Smooth muscle cell (in vitro differentiated cells): Measurements from ENCODE around the gene C2orf92. TPM values are rescaled to one million over a fixed set of nuclear protein-coding genes. Genes with fewer than 3 reads are reported as not detected.
A peak's percentile ranks its signal among the peaks of the same experiment; 100 is the strongest.

ENCODE experiments used
- DNase-seq: peaks from one replicate; lab custom pipeline; 2025; ENCODE audit not compliant: unreplicated experiment; lab: John Stamatoyannopoulos, UW
- H2AFZ ChIP-seq: fragments of 200-600 bp; sonication (generic); 2 replicates; pipeline ENCODE4 v1.6.0; 2016; ENCODE audit warnings: antibody characterized with exemption, low read depth, mild to moderate bottlenecking
- H3F3A ChIP-seq: fragments of 200-600 bp; sonication (generic); 2 replicates; pipeline ENCODE4 v1.6.0; 2017; ENCODE audit warnings: antibody characterized with exemption, low read depth
- H3K27ac ChIP-seq: fragments of 200-600 bp; sonication (generic); 2 replicates; pipeline ENCODE4 v1.5.1; 2016; ENCODE audit warnings: low read depth, mild to moderate bottlenecking
- H3K27me3 ChIP-seq: fragments of 200-600 bp; sonication (generic); 2 replicates; pipeline ENCODE4 v1.6.1; 2016; ENCODE audit warnings: low read depth, mild to moderate bottlenecking
- H3K36me3 ChIP-seq: fragments of 200-600 bp; sonication (generic); 2 replicates; pipeline ENCODE4 v1.5.1; 2016; ENCODE audit warnings: low read depth
- H3K4me1 ChIP-seq: fragments of 200-600 bp; sonication (generic); 2 replicates; pipeline ENCODE4 v1.5.1; 2016; ENCODE audit warnings: low read depth
- H3K4me2 ChIP-seq: fragments of 200-600 bp; sonication (generic); 2 replicates; pipeline ENCODE4 v1.6.0; 2016; ENCODE audit warnings: mild to moderate bottlenecking
- H3K4me3 ChIP-seq: fragments of 200-600 bp; sonication (generic); 2 replicates; pipeline ENCODE4 v1.5.1; 2016; ENCODE audit warnings: mild to moderate bottlenecking
- H3K79me2 ChIP-seq: fragments of 200-600 bp; sonication (generic); 2 replicates; pipeline ENCODE4 v1.6.0; 2016; ENCODE audit warnings: low read depth, mild to moderate bottlenecking
- H3K9ac ChIP-seq: fragments of 200-600 bp; sonication (generic); 2 replicates; pipeline ENCODE4 v1.6.0; 2016; ENCODE audit warnings: low read depth
- H3K9me3 ChIP-seq: fragments of 200-600 bp; sonication (generic); replicated peaks from 2 replicates; pipeline ENCODE4 v1.5.1; 2016; ENCODE audit warnings: low read depth
- H4K20me1 ChIP-seq: fragments of 200-600 bp; sonication (generic); 2 replicates; pipeline ENCODE4 v1.6.0; 2016; ENCODE audit warnings: low read depth
- WGBS: methylation state at CpG from one replicate; pipeline ENCODE4 v1.1.7; 2016; ENCODE audit warnings: low lambda C conversion rate; 5-methylcytosine and 5-hydroxymethylcytosine counted together
- polyA plus RNA-seq: library from polyadenylated mRNA; unstranded; fragments of >200 nt; fragmentation: Nextera tagmentation; extraction: Ambion mirVana; gene quantifications from 2 replicates; pipeline ENCODE4 v1.2.1, GENCODE V29; 2016
- total RNA-seq: library from RNA; depleted of rRNA; stranded (reverse); fragments of >200 nt; gene quantifications from 2 replicates; pipeline ENCODE4 v1.2.3, GENCODE V29; 2014
- TF ChIP-seq, protein P1 (sequence below): fragments of 200-600 bp; sonication (generic); IDR thresholded peaks from 2 replicates; pipeline ENCODE4 v1.5.1; 2017; ENCODE audit warnings: borderline replicate concordance, mild to moderate bottlenecking, antibody characterized with exemption; ENCODE audit not compliant: insufficient read depth, poor library complexity, severe bottlenecking

C2orf92 gene
- total and polyA plus RNA-seq, 2 experiments from 2014 or later: 1.0 to 7.2 TPM

DNA sequence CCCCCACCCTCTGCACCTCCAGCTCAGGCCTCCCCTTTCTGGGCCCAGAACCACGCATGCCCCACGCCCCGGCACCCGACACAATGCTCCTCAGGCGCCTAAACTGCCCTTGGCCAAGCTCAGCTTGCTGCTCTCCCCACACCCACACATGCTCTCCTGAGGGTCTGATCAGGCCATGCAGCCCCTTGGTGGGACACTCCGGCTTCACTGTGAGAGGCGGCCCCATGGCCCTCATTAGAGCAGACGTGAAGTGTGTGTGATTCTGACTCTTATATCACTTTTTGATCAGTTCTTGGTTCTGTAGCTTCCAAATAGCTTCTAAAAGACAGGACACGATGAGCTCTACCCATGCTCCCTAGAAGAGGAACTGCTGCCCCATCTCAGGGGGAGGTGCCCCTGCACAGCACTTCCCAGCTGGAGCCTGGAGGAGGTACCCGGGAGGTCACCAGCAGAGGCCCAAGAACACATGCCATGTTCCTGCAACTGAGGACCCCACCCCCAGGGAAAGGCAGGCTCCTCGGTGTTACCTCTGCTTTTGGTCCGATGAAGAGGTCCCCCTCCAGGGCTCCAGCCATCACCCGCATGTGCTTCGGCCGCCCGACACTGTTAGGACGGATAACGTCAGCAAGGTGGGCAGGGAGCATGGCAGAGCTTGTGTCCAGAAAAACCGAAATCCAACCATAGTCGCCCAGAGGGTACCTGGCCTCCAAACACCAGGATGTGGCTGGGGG is 9.3 kb upstream of the C2orf92 start:
- WGBS: 98% methylated on average over 20 of the region's 20 CpGs
- H3K9me3 ChIP-seq: no peaks in the 10 kb centered on the region
- DNase-seq: no peak
- peaks cover 7% of the 10 kb centered on the region for H3K4me1 ChIP-seq
- no peaks in the 10 kb centered on the region for H3K36me3 ChIP-seq
- no peak overlapping the region for H3K4me3 ChIP-seq
- peak overlapping the region; percentile 94 for H3K27ac ChIP-seq
- no peak overlapping the region for H2AFZ ChIP-seq
- TF ChIP-seq, protein P1, sequence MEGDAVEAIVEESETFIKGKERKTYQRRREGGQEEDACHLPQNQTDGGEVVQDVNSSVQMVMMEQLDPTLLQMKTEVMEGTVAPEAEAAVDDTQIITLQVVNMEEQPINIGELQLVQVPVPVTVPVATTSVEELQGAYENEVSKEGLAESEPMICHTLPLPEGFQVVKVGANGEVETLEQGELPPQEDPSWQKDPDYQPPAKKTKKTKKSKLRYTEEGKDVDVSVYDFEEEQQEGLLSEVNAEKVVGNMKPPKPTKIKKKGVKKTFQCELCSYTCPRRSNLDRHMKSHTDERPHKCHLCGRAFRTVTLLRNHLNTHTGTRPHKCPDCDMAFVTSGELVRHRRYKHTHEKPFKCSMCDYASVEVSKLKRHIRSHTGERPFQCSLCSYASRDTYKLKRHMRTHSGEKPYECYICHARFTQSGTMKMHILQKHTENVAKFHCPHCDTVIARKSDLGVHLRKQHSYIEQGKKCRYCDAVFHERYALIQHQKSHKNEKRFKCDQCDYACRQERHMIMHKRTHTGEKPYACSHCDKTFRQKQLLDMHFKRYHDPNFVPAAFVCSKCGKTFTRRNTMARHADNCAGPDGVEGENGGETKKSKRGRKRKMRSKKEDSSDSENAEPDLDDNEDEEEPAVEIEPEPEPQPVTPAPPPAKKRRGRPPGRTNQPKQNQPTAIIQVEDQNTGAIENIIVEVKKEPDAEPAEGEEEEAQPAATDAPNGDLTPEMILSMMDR: no peak
- peaks cover 12% of the 10 kb centered on the region for H3F3A ChIP-seq
- no peaks in the 10 kb centered on the region for H3K27me3 ChIP-seq
- H4K20me1 ChIP-seq: peaks cover 21% of the 10 kb centered on the region
- H3K9ac ChIP-seq: no peak overlapping the region
- H3K4me2 ChIP-seq: peak overlapping the region; percentile 82
- H3K79me2 ChIP-seq: peaks cover 20% of the 10 kb centered on the region

DNA sequence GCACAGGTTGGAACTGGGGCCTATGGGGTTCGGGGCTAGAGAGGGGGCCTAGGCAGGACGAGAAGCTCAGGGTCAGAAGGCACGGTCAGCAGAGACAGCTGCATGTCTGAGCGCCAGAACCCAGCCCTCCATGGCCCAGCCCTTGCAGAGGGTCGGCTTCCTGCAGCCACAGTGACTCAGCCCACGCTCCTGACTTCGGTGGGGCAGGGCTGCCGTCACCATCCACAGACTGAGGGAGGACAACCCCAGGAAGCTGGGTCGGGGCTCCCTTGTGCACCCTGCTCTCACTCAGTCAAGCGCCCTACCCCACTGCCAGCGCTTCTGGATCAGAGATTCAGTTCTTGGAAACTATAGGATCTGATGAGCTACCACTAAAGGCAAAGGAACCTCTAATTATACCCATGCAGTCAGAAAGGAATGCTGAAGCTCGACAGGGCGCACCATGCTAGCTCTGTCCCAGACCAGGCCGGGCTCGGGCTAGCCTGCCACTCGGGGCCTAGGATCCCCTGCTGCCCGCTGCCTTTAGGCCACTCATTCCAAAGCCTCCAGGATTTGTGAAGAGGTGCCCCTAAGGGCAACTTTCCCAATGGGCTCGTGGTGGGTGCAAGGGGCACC is 8.6 kb upstream of the C2orf92 start:
- WGBS: 67% methylated on average over 17 of the region's 18 CpGs
- H3K4me1 ChIP-seq: peaks cover 7% of the 10 kb centered on the region
- H3K27ac ChIP-seq: peak overlapping the region; percentile 94
- no peaks in the 10 kb centered on the region for H3K9me3 ChIP-seq
- peaks cover 20% of the 10 kb centered on the region for H3K79me2 ChIP-seq
- no peaks in the 10 kb centered on the region for H3K27me3 ChIP-seq
- H4K20me1 ChIP-seq: peaks cover 21% of the 10 kb centered on the region
- H2AFZ ChIP-seq: no peak overlapping the region
- H3K4me2 ChIP-seq: peak overlapping the region; percentile 82
- TF ChIP-seq, protein P1: no peak
- H3K9ac ChIP-seq: no peak overlapping the region
- H3K36me3 ChIP-seq: no peaks in the 10 kb centered on the region
- peaks cover 12% of the 10 kb centered on the region for H3F3A ChIP-seq
- no peak for DNase-seq
- no peak overlapping the region for H3K4me3 ChIP-seq

DNA sequence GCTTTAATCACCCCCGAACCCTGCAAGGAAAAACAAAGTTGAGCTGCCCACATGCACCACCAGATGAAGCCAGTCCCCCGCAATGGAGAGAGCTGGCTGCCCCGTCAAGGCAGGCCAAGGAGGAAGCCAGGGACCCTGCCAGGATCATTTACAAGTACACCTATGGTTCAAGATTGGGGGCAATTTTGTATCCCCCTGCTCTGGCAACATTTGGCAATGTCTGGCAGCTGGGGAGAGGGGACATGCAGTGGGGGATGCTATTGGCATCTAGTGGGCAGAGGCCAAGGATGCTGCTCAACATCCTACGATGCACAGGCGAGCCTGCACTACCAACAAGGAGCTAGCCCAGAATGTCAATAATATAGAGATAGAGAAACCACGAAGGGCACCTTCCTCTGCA is 7.6 kb upstream of the C2orf92 start:
- Histone ChIP-seq H3K9me3 (no peaks in the 10 kb centered on the region), H3F3A (peaks cover 12% of the 10 kb centered on the region), H3K36me3 (no peaks in the 10 kb centered on the region), H3K79me2 (peaks cover 20% of the 10 kb centered on the region), H3K4me1 (peaks cover 7% of the 10 kb centered on the region), H2AFZ (no peak overlapping the region), H4K20me1 (peaks cover 21% of the 10 kb centered on the region), H3K9ac (peak overlapping the region; percentile 54), H3K27me3 (no peaks in the 10 kb centered on the region), H3K27ac (peak overlapping the region; percentile 94), H3K4me2 (peak overlapping the region; percentile 82), H3K4me3 (peak overlapping the region; percentile 72)
- DNase-seq: no peak
- TF ChIP-seq, protein P1: no peak
- WGBS: 88% methylated on average over 6 of the region's 6 CpGs
